ENCODE measurements around the gene CDCP1. TPM values are rescaled to one million over a fixed set of nuclear protein-coding genes. Genes with fewer than 3 reads are reported as not detected.
"Not testable (repeated sequence)": the region's sequence is repeated elsewhere in the genome, so short reads cannot be mapped to it uniquely, and the experiment has no call there.

Gene CDCP1
- total RNA-seq, 1 experiment from 2014 or later: not detected

DNA sequence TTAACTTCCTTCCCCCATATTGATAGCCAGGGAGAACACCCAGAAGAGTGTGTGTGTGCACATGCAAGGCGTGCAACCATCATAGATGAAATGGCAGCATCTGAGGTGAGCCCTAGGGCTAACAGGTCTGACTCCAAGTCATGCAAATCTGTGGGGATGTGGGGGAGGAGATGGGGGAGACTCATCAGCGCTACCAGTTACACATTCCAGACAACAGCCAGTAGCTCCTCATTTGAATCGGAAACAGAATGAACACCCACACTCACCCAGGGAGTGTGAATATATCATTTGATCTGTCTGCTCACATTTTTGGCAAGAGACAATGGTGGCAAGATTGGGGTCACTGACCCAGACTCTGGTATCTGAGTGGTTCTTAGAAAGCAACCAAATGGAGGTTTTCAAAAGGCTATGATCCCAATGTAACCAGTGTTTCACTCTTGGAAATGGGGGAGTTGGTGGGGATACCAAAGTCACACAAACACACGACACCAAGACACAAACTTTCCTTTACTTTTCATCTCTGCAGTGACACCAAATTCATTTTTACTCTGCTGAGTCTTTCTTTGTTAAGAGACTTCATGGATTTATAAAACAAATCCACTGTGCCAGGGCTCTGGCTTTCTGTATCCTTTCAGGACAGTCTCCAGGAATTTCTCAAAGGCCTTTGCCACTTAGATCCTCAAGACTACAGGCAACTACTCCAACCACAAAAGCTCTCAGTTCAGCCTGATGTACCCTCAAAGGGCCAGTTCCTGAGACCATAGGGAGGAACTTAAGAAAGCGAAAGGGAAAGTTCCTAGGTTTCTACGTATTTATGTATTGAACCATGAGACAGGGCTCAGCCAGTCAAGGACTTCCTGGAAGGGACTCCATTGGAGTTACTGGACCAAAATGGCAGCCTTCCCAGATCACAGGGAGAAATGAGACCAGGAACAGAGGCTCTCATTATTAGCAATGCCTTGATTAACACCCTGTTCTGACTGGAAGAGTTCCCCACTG is 2.2 kb downstream of the CDCP1 start:
- DNase-seq (ENCODE audit: low spot score): no peak
- in situ Hi-C loops (cut with HindIII; ENCODE audit: low sequenced_read_pairs): no loop called here

DNA sequence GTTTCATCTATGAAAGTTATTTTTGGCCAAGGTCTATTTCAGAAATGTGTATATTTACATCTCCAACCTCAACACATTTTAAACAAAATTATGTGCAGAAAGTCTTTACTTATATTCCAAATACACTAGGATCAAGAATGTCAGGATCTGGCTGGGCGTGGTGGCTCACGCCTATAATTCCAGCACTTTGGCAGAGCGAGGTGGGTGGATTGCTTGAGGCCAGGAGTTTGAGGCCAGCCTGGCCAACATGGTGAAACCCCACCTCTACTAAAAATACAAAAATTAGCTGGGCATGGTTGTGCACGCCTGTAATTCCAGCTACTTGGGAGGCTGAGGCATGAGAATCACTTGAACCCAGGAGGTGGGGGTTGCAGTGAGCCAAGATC is 5.4 kb downstream of the CDCP1 start:
- DNase-seq (ENCODE audit: low spot score); in situ Hi-C loops (cut with HindIII; ENCODE audit: low sequenced_read_pairs): not testable (repeated sequence)

- no peak for DNase-seq (ENCODE audit: low spot score)
- in situ Hi-C loops (cut with HindIII; ENCODE audit: low sequenced_read_pairs): no loop called here
These were observed 5.9 kb downstream of the CDCP1 start for GRCh38 chr3:45140141-45140769.

GRCh38 chr3:45139372-45140140 is 6.6 kb downstream of the CDCP1 start:
- no peak for DNase-seq (ENCODE audit: low spot score)
- in situ Hi-C loops (cut with HindIII; ENCODE audit: low sequenced_read_pairs): no loop called here

DNA sequence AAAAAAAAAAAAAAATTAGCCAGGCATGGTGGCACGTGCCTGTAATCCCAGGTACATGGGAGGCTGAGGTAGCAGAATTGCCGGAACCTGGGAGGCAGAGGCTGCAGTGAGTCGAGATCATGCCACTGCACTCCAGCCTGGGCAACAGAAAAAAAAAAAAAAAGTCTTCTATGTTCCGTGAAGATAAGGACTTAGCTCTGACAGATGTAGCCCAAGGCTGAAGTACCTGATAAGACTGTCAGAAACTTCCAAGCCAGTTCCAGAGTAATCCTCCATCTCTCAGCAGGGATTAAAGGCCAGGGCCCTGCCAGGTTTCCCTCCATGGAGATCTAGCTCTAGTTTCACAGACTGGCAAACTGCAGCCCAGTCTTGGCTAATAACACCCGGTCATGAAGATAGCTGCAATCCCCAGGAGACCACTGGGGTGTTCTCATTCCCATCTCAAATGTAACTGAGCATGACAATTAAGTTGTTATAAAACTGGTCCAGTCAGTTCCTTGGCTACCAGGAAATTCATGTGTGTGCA is 8.5 kb downstream of the CDCP1 start:
- DNase-seq (ENCODE audit: low spot score): no peak
- in situ Hi-C loops (cut with HindIII; ENCODE audit: low sequenced_read_pairs): no loop called here

DNA sequence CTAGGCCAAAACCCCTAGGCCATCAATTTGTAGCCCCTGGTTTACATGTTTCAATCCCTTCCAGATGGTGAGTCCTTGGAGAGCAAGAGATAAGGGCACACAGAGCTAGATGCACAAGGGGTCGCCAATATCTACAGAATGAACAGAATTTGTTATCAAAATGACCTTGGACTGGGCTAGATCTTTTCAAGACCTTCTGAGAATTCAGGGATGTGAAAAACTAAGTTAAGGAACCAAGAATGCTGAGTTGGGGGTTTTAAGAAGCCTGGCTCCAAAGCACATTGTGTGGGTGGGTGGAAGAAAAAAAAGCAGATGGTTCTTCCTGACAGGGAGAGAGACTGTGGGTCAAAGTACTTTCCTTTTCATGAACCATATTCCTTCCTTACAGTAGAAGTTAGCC is 10.2 kb downstream of the CDCP1 start:
- DNase-seq (ENCODE audit: low spot score): no peak
- in situ Hi-C loops (cut with HindIII; ENCODE audit: low sequenced_read_pairs): no loop called here

DNA sequence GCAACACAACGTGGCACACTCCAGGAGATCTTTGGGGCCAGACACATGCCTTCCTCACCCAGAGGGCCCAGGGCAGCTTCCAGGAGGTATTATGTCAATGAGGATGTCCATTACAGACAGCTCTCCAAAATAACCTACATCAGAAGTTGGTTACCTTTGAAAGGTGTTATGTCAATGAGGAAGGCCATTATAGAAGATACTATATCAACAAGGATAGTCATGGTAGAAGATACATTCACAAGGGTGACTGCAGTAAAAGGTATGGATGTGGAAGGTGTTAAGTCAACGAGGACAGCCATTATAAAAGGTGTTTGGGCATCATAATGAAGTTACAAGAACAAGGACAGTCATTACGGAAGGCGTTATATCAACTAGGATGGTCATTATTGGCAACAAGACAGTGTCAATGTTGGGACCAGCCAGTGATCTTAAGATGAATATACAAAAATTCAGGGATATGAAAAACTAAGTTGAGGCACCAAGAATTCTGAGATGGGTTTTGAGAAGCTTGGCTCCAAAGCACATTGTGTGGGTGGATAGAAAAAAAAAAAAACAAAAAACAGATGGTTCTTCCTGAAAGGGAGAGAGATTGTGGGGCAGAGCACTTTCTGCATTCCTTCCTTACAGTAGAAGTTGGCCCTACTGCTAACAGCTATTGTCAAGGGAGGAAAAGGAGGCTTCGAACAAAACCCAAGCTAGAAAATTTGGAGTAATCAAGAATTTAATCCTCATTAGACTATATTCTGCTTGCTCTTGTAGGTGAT is 11.2 kb downstream of the CDCP1 start:
- in situ Hi-C loops (cut with HindIII; ENCODE audit: low sequenced_read_pairs): no loop called here
- no peak for DNase-seq (ENCODE audit: low spot score)

DNA sequence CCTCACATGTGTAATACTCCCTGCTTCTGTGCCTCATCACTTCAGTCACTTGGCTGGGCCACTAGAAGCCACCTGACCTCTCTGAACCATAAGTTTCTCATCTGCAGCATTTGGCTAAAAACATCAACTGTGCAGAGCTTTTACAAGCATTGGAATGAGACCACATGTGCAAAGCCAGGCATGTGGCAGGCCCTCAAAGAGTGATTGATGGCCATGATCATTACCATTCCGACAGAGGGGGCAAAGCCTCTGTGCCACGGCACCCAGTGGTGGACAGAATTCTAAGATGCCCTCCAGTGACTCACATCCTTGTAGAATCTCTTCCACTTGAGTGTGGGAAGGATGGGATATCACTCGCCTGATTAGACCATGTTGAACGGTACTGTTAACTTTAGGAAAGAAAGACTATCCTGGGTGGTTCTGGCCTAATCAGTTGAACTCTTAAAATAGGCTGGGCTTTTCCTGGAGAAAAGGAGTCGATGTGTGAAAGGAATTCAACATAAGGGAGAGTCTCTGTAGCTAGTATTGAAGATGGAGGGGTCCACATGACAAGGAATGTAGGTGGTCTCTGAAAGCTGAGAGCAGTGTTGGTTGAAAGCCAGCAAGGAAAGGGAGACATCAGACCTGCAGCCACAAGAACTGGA is 13.5 kb downstream of the CDCP1 start:
- in situ Hi-C loops (cut with HindIII; ENCODE audit: low sequenced_read_pairs): no loop called here
- no peak for DNase-seq (ENCODE audit: low spot score)

DNA sequence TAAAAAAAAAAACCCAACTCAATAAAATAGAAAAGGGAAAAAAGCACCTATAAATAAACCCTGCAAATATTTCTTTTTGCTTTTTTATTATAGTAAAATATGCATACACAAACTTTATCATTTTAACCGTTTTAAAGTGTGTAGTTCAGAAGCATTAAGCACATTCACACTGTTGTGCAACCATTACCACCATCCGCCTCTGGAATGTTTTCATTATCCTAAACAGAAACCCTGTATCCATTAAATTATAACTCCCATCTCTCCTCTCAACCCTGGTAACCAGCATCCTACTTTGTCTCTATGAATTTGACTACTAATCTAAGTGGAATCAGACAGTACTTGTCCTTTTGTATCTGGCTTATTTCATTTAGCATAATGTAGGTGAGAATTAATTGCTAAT is 15.0 kb downstream of the CDCP1 start:
- in situ Hi-C loops (cut with HindIII; ENCODE audit: low sequenced_read_pairs): no loop called here
- DNase-seq (ENCODE audit: low spot score): no peak

- DNase-seq (ENCODE audit: low spot score): no peak
- in situ Hi-C loops (cut with HindIII; ENCODE audit: low sequenced_read_pairs): no loop called here
These were observed 15.7 kb downstream of the CDCP1 start for GRCh38 chr3:45130476-45130875.

DNA sequence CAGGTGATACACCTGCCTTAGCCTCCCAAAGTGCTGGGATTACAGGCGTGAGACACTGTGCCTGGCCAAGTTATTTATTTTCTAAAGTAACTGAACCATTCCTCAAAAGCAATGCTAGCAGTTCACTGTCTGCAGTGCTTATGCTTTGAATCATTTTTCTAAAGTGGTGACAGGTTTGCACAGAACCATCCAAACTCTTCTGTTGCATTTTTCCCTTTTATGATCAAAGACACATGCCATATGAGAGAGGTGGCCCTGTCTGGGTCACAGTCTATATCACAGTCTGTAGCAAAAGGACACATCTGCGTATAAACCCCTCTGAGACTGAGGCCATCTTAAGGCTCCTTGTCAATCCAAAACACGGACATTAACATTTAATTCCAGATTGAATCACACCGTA is 17.2 kb downstream of the CDCP1 start:
- in situ Hi-C loops (cut with HindIII; ENCODE audit: low sequenced_read_pairs): no loop called here
- no peak for DNase-seq (ENCODE audit: low spot score)

DNA sequence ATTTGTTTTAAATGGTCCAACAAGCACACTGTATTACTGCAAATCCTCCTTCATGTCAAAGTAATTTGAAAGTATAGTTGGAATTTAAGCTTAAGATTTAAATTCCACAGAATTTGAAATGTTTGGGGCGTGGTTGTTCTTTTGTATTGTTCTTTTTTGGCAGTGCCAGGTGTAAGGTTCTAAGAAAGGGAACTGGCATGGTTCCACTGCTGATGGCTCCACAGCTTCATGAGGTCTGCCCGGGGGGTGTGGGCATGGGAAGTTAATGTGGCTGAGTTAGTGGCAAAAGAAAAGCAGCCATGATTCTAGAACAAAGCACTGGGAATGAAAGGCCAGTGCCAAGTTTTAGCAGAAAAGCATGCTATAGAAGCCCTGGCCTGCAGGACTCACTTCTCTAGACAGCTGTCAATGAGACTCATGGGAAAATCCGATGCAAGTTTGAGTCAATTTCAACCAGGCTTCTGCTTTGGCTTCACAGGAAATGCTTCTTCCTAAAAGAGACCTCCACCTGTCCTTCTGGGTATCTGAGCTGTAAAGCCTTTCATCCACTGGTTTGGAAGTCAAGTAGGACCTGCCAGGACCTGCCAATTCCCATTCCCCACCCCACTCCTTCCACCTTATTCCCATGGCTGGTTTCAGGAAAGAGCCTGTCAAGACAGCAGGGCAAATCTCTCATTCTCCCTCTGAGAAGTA is 18.9 kb downstream of the CDCP1 start:
- in situ Hi-C loops (cut with HindIII; ENCODE audit: low sequenced_read_pairs): no loop called here
- no peak for DNase-seq (ENCODE audit: low spot score)

DNA sequence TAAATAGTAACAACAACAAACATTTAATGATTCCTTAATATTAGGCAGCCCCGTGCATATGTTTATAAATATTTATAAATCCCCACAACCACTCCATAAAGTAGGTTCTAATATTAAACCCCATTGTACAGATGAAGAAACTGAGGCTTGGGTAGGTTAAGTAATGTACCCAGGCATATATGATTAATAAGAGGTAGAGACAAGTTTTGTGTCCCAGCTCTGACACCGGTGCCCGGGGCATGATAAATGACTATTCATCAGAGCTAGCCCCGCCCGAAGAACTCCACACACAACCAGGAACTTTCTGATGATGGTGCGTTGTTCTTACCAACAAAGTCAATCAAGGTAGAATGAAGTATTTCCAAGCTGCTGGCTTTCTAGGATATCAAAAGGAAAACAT is 19.4 kb downstream of the CDCP1 start:
- in situ Hi-C loops (cut with HindIII; ENCODE audit: low sequenced_read_pairs): no loop called here

GRCh38 chr3:45125550-45126026 is 20.6 kb downstream of the CDCP1 start:
- in situ Hi-C loops (cut with HindIII; ENCODE audit: low sequenced_read_pairs): no loop called here

More for the DNA sequence above, 19.4 kb downstream of the CDCP1 start:
- DNase-seq (ENCODE audit: low spot score): no peak

DNA sequence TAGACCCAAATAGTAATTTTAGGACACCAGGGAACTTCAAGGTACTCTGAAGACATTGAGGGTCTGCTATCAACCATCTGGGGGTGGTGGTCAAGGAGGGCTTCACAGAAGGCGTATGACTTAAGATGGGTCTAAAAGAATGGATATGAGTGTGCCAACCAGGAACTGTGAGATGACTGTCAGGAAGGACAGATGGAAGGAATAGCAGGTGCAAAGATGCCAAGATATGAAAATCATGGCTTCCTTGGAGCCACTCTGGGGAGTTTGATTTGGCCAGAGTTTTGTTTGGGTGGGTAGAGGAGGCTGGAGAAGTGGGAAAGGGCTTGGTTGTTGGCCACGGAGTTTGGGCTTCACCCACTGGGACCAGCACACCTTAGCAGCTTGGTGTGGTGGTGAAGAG is 21.2 kb downstream of the CDCP1 start:
- DNase-seq (ENCODE audit: low spot score): no peak
- in situ Hi-C loops (cut with HindIII; ENCODE audit: low sequenced_read_pairs): no loop called here

More at GRCh38 chr3:45125550-45126026, 20.6 kb downstream of the CDCP1 start:
- no peak for DNase-seq (ENCODE audit: low spot score)

GRCh38 chr3:45124352-45124751 is 21.8 kb downstream of the CDCP1 start:
- in situ Hi-C loops (cut with HindIII; ENCODE audit: low sequenced_read_pairs): no loop called here

GRCh38 chr3:45123581-45124269 is 22.5 kb downstream of the CDCP1 start:
- in situ Hi-C loops (cut with HindIII; ENCODE audit: low sequenced_read_pairs): no loop called here
- DNase-seq (ENCODE audit: low spot score): no peak

More at GRCh38 chr3:45124352-45124751, 21.8 kb downstream of the CDCP1 start:
- DNase-seq (ENCODE audit: low spot score): no peak

Data from G401 (cell line).